Activated CD4-positive, alpha-beta T cell treated with anti-CD3 and anti-CD28 coated beads for 1 hour (primary cell): ENCODE results near the gene ARMC9.
"Not testable (repeated sequence)": the region's sequence is repeated elsewhere in the genome, so short reads cannot be mapped to it uniquely, and the experiment has no call there.

Experiments
- DNase-seq: peaks from one replicate; pipeline ENCODE4 v3.0.0-alpha.2; 2020

Gene ARMC9

DNA sequence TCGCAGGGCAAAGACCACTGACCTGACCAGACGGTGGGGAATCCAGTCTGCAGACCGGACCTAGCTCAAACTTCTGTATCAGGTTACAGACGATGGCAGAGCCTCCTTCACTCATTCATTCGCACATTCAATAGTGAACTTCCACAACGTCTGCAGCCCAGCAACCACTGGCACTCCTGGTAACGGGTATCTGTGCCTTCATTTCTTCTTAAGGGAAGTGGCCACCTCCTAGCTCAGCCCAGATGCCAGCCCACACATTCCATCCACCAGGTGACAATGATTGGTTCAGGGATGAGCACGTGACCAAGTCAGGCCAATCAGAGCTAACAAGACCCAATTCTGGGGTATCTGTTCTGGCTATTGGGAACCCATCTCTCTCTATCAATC lies 15.9 kb upstream of the ARMC9 start:
- DNase-seq: no peak

DNA sequence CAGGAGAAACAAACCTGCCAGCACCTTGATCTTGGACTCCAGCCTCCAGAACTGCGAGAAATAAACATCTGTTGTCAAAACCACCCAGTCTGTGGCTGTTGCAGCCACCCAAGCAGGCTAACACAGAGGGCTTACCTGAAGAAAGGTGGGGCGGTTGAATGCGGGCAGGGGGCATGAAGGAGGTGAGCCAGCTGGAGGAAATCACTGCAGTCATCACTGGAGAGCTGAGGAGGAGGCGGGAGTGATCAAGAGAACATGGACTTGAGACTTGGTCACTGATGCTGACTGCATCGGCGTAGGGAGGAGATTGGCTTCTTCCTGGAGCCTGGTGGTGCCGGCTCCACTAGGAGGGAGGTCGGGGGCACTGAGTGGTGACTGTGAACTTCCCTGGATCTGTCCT lies 14.6 kb upstream of the ARMC9 start:
- DNase-seq: no peak

DNA sequence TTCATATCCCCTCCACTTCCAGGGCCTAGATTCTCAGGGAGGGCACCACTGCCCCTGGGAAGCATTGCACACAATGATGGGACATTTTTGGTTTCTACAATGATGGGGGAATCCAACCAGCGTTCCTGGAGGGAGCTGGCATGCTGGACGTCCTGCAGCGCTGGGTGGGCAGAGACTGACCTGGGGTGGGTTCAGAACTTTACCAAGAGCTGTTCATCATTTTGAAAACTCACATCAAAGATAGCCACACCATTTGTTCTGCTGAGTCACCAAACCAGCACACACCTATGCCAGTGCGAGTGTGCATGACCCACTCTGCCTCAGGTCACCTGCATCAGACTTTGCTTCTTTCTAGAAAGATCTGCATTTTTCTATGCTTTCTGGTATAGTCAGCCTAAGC lies 14.1 kb upstream of the ARMC9 start:
- no peak for DNase-seq

DNA sequence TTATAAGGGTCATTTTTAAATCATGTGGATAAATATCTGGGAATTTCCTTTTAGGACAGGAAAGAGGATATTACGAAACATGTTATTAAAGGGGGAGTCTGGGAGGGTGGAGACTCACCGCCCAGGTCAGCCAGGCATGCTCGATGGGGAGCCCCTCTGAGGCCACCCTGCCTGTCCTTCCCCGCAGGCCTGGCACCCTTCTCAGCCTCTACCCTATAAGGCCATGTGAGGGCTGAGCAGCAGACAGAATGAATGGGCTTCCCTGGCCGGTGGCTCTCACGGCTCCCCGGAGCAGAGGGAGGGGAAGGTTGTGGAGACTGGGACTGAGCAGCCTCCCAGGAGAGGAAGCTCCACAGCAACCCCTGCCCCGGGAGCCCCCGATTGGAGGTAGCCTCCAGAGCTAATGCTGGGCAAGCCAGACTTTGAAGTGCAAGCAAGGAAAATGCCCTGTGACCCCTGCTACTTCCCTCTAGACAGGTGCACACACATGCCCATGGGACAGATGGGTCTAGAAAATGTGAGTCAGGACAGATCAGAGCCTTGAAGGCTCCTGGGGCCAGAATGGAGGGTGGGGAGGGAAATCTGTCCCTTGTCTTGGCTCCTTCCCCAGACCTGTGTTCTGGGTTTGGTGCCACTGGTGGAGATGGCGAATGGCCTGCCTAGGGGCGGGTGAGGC lies 13.2 kb upstream of the ARMC9 start:
- DNase-seq: no peak

DNA sequence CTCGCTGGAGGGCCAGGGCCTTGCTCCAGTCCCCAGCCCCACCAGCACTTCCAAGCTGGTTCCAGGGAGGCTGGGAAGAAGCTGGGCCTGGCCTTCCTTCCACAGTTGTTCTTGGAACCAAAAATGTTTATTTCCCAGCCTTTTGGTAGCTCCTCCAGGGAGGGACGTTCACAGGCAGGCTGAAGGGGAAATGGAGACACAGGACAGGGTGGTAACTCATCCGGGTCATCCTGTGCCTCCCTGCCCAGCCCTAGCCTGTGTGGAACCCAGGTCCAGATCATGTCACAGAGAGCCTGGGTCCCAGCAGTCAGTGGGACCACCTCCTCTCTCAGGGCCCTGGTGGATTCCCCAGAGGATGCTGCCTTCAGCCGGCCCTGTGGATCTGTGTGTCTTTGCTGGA lies 12.5 kb upstream of the ARMC9 start:
- no peak for DNase-seq

DNA sequence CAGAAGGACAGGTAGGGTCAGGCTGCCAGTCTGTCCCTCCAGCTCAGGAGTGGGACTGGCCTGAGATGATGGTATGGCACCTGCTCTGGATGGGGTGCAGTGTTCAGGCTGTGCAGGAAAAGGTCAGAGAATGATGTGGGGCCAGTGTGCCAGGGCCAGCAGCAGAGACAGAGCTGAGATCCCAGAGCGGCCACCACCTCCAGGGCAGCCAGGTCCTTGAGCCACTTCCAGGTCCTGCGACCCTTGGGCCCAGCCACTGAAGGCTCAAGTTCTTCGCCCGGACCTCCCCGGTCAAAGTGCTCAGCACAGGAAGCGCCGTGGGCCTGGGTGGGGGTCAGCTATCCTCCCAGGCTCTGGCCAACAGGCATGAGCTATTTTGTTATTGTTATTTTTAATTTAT lies 12.1 kb upstream of the ARMC9 start:
- no peak for DNase-seq

DNA sequence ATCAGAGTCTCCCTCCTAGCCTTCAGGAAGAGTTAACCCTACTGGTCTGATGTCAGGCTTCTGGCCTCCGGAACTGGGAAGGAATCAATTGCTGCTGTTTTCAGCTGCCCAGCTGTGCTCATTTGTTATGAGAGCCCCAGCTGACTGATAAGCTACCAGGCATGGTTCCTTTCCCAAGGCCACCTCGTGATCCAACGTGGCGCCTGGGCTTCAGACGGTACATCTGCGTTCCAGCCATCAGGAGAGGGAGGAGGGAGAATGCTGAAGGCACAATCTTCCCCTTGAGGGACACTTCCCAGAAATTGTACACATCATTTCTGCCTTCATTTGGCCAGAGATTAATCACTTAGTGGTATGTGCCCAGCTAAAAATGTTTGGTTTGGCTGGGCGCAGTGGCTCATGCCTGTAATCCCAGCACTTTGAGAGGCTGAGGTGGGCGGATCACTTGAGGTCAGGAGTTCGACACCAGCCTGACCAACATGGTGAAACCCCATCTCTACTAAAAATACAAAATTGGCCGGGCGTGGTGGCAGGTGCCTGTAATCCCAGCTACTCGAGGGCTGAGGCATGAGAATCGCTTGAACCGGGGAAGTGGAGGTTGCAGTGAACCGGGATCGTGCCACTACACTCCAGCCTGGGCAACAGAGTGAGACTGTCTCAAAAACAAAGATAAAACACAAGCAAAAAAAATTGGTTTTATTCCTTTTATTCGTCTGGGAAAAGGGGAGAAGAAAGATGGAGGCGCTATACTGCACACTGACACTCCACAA lies 10.5 kb upstream of the ARMC9 start:
- DNase-seq: no peak

DNA sequence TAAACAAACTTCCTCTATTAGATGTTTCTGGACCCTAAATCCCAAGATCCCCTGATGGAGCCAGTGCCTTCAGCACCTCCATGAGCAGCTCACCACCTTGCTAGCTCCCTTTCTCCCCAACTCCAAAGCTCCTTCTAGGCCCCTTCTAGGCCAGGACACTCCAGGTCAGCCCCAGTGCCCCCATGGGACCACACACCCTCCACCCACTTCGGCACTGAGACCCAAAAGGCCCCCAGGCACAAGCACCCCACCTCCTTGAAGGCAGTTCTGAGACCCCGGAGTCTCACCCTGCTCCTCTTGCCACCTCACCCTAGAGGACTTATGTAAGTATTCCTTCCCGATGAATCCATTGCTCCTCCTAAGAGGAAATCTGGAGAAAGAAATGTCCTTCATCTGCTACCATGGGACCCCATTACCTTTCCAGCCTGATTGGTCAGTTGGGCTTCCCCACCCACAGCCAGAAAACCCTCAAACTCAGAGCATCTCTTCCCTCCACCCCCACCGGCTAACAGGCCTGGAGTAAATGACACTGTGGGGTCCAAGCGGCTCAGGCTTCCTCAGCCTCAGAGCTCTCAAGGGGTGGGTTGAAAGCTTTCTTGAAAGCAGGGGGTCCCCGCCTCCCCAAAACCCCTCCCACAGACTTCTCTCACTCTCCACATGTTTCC lies 9.8 kb upstream of the ARMC9 start:
- DNase-seq: no peak

DNA sequence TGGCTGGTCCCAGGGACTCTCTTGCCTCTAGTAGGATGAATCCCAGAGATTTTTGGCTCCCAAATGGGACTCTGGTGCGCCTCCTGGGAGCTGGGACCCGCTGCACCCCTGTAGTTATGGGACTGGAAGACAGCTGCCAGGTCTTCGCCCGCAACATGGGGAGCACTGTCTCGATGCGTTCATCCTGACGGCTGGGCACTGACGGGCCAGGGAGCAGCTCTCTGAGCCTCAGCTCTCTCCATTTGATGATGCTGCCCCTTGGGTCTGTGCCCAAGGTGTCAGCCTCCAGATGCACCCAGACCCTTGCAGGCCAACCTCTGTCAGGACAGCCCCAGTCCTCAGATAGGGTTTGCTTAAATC lies 9.3 kb upstream of the ARMC9 start:
- DNase-seq: no peak

DNA sequence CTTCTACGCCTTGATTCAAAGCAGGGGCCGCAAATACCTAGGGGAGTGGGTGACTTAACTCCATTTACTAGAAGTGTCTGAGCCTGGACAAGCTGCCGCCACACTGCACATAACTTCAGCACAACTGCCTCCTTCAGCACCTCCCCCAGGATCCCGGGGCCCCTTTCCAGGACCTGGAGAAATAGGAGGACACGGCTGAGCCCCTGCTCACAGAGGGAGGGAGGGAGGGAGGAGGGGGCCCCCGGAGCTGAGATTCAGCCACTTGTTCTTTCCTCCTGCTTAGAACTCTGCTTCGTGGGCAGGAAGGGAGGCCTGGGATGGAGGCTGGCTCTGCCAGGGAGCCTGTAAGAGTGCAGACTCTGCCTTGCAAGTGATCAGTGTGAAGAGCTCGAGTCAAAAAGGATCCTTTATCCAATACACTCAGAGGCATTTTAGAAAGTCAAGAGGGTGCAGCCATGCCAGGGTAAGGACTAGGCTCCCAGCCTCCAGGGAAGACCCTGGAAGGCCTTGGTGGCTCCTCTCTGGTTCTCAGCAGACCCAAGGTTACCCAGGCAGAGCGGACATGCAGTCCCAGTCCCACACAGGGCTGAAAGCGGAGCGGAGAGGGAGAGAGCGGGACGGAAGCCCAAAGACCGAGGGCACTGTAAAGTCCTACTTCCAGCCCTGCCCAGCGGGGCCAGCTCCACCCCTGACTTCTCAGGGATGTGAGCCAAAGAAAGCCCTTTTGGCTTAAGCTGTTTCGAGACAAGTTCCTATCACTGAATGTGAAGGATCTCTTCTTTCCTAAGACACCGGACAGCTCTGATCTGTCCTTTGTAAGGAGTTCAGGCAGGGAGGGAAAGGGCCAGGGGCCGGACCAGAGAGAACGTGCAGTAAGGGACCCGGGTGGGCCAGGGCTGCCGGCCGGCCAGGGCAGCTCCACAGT lies 8.6 kb upstream of the ARMC9 start:
- DNase-seq: no peak

DNA sequence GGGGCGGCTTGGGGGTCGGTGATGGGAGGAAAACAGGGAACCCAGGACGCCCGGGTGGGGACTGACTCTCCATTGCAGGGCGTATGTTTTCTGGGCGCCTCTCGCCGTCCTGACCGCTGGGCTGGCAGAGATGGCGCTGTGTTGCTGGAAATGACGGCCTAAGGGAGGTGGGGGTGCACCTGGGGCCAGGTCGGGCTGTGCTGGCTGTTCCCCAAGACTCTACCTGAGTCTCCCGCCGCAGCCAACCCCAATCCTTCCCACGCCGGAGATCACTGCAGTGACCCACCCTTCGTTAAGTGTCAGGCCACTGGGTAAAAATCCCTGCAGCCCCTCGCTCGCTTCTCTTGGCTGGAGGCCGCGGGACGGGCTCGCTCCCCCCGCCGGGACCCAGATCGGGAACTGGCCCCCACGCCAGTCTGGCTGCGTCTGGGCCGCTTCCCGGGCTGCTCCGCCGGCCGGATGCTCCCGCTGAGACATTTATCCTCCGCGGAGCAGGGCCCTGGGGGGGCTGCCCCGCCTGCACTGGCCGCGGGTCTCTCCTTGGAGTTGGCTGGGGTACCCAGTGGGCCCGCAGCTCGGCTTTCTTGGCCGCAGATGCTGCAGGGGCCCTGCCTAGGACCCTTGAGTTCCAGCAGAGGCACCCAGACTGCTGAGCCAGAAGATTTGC lies 7.8 kb upstream of the ARMC9 start:
- DNase-seq: no peak

DNA sequence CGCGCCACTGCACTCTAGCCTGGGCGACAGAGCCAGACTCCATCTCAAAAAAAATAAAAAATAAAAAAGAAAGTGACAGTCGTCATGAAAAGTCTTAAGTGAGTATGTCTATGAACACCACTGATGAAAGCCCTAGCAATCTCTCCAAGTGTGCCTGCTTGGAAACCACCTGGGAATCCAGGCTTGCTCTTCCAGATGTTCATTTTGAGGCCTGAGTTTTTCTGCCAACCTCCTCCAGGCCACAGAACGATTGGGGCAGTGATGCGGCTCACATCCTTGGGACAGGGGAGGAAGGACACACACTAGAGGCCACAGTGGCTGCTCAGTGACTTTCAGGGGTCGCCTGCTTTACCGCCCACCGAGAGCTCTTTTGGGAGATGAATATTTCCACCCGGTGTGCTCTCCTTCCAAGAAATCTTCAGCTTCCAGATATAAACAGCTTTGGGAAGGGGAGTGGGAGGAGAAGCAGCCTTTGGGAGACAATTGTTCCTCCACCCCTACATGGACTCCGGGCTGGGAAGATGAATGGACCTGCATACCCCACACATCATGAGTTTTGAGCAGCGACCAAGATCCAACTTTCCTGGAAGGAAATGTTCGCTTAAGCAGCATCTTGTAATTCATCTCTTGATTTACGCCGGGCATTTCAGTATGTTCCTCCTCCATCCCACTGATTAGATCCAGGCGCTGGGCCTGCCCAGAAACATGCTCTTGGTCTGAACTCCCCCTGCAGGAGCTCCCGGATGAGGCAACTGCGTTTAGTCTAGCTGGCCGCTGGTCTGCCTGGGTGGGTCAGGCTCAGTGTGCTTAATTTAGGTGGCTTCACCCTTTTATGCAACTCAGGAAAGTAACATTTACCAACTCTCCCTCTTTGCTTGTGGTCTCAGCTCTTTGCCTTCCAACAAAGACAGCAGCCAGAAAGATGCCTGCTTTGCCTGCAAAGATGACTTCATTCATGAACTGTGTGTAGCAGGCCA lies 6.2 kb upstream of the ARMC9 start:
- DNase-seq: no peak

DNA sequence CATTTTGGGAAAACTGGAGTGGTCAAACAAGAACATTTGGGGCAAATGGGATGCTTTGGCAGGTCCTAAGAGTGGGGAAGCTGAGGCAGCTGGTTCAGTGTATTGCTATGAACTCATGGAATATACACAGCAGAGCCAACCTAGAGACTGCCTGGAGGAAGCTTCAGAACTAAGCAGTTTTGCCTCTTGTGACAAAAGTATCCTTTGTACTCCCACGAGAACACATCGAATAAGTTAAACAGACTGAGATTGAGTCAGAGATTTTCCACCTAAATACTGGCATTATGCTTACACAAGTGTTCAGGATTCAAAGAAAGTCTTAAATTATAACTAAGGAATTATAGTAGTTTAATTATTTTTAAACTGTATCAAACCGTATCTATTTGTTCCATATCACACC lies 5.2 kb upstream of the ARMC9 start:
- DNase-seq: no peak

DNA sequence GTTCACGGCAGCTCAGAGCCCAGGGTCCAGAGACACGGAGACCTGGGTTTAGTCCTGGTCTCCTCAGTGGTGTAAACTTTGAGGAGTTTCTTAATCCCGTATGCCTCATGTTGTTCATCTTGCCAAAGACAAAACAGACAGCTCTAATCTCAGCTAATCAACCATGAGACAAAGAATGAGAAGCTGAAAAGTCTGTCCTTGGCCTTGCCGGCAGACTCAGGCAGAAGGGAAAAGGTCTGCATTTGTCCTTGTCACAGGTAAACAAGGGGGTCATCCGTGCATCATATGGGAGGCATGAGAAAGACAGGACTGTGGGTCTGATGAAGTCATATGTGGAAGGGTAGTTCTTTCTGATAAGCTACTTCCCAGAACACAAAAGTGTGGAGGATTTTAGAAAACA lies 1.8 kb upstream of the ARMC9 start:
- DNase-seq: no peak

DNA sequence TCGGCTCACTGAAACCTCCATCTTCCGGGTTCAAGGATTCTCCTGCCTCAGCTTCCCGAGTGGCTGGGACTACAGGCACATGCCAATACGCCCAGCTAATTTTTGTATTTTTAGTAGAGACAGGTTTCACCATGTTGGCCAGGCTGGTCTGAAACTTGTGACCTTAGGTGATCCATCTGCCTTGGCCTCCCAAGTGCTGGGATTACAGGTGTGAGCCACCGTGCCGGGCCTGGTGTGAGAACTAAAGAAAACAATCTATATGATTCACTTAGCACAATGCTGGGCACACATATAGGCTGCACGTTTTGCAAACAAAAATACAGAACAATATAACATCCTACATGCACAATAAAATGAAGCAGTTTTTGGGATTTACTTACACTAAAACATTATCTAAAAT lies 1.2 kb upstream of the ARMC9 start:
- not testable (repeated sequence) for DNase-seq

DNA sequence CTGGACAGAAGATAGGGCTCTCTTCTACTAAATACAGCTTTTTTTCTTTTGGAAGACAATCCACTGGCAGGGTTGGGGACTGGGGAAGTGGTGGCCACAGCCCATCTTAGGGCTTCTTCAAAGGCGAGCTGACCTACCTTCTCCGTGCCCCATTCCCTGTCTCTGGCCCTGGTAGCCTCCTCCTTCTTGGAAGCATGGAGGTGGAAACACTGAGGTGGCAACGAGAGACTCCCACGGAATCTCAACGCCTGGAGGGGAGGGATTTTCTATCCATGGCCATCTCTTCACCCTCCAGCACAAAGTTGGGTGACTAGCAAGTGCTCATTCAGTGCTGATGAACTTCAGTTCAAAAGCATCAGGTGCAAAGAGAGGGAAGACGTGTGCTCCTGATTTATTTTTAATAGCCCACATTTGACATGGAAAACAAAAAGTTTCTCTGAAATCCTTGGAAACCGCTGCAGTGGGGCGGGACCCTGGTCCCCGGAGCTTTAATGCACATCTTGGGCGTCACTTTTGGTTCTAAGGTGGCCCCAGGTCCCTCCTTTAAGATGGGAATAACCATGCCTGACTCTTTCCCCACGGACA lies 633 bp upstream of the ARMC9 start:
- no peak for DNase-seq

DNA sequence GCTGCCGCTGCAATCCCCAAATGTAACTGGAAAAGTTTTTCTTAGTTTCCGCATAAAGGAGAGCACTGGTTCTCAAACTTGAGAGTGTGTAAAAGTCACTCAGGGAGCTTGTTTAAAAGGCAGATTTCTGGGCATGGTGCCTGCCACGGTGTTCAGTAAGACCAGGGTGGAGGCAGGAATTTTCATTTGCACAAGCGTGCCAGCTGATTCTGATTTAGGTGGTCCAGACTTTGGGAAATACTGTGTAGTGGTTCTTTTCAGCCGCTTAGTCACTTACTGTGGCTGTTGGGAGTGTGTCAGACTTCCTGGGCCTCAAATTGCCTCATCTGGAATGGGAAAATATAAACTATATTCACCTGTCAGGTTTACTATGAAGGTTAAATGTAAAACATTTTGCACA lies 788 bp downstream of the ARMC9 start:
- no peak for DNase-seq

DNA sequence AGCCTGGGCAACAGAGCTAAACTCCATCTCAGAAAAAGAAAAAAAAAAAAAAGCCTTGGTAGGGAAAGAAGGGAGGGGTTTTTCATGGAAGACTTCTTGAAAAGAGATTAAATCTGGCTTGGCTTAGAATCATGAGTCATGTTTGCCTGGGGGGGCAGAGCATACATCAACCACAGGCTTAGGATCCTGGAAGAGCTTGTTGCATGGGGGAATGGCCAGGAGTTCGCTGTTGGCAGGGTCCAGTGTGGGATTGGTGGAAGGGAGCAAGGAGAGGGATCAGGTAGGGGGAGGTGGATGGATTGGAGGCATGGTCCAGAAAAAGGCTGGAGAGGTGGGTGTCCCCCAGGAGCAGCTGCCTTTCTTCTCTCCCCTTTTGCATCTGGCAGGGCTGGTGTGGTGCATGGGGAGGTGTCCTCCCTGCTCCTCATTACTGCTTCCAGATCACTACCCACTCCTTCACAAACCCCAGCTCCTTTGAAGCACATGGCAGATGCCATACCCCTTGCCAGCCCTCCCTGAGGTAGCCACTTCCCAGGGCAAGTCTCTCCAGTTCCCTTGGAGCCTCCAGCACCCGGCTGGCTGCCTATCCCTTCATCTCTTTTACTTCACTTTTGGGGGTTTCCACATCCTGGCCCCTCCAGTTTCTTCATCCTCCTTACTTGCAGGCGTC lies 2.5 kb downstream of the ARMC9 start:
- DNase-seq: no peak

DNA sequence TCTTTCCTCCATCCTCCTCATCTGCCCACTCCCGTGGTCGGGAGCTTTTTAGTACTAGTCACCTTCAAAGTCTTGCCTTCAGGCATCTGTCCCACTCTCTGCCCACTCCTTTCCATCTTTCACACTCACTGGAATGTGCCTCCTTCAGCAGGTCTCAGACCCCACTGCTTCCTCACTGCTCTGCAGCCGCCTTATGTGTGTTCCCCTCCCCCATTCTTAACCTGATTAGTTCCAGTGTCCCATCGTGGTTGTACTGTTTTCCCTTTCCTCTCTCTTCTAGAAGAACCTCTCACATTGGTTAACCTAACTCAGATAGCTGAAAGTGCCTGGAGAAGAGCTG lies 3.0 kb downstream of the ARMC9 start:
- DNase-seq: no peak

DNA sequence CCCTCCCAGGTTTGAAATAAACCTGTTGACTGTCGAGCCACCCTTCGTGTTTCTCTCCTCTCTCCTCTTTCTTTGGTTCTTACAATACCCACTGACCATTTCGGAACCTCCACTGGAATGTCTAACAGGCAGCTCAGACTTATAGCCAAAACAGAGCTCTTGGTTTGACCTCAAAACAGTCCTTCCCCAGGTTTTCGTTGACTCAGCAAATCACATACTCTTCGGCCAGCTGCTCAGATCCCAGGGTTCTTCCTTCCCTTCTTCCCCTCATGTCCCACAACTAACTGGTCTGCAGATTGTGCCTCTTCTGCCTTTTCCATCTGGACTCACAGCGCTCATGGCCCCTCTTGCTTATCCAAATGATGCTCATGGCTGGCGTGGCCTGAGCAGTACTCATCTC lies 4.7 kb downstream of the ARMC9 start:
- DNase-seq: no peak

DNA sequence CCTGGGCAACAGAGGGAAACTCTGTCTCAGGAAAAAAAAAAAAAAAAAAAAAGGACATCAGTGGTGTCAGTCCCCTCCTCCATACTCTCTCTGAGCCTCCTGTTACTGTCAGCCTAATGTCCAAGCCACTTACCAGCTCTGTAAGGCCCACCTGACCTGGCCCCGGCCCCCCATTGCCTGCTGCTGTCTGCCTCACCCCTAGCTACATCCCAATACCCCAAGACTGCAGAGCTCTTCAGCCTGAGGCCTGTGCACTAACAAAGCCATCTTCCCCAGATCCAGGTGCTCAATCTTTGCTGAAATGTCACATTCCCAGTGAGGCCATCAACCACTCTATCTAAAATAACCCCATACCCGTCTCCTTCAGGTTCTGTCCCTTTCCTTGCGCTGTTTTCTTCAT lies 5.7 kb downstream of the ARMC9 start:
- DNase-seq: no peak
